Measurements from ENCODE around the gene CCDC12.

The CCDC12 gene

DNA sequence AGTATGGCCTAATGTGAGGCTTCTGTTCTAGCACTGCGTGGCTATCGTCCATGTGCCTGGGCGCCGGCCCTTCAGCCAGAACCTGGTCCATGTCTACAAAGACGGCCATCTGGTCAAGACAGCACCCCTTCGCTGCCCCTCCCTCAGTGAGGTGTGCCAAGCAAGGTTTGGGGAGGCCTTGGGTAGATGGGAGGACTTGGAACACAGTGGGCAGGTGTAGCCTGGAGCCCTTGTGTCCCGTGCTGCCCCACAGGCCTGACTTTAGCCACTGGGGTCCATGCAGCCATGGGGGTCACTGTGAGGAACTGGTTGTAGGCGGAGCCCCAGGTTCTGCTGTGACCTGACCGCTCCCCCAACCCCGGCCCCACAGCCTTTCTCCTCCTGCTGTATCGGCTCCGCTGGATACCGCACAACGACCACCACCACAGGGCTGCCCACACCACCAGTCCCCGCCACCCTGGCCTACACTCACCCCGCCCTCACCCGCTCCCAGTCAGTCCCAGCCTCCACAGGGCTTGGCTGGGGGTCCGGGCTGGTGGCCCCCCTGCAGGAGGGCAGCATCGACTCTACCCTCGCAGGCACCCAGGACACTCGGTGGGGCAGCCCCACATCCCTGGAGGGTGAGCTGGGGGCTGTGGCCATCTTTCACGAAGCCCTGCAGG lies 19.5 kb upstream of the CCDC12 start:
- no peak for DNase-seq

DNA sequence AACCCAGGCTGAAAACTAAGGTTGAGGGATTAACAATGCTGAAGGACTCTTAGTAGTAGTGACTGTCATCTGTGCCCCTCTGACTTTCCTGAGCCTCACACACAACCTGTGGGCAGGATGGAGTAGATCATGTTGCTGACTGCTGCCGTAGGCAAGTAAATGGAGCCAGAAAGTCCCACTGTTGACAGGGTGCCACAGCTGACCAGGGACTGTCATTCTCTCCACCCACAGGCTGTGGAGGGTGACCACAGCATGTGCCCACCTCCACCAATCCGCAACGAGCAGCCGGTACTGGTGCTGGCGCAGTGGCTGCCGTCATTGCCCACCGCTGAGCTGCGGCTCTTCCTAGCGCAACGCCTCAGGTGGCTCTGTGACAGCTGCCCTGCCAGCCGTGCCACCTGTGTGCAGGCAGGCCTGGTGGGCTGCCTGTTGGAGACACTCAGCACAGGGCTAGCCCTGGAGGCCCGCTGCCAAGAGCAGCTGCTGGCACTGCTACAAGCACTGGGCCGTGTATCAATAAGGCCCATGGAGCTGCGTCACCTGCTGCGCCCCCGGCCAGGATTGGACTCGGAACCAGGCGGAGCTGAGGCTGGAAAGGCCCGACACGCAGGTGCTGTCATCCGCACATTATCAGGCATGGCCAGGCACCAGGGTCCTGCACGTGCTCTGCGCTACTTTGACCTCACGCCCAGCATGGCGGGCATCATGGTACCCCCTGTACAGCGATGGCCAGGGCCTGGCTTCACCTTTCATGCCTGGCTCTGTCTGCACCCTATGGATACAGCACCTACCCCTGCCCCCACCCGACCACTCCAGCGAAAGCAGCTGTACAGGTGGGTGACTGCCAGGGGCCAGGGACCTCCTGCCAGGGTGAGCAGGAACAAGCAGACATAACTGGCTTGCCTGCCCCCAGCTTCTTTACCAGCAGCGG lies 18.5 kb upstream of the CCDC12 start:
- no peak for DNase-seq

DNA sequence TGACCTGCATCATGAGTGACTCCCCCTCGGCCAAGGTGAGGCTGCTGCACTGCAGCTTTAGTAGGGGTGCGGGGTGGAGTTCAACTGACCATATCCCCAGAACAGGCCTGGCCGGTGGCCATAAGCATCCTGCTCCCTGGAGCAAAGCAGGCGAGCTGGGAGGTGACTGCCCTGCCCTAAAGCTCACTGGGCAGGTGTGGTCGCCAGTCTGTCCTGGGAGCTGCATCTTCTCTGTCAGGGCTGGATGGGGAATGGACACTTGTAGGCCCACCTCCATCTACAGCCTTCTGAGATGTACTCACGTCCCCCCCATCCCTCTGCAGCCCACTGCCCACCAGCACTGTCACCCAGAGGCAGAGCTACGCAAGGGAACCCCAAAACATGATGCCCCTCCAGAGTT lies 17.4 kb upstream of the CCDC12 start:
- no peak for DNase-seq

DNA sequence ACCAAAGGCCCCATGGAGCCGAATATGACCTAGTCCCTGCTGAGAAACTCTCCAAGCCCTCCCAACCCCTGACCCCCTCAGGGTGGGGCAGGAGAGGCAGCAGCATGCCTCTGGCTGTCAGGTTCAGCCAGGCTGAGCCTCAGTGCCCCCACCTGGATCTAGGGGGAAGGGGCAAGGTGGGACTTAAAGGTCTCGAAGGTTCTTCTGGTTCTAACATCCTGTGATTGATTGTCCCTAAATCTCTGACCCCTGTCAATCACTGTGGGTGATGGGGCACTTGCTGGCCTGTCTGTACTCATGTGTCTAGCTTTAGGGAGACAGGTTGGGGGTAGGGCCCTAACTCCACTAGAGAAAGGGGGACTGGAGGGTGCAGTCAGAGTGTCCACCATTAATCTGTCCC lies 16.7 kb upstream of the CCDC12 start:
- no peak for DNase-seq

DNA sequence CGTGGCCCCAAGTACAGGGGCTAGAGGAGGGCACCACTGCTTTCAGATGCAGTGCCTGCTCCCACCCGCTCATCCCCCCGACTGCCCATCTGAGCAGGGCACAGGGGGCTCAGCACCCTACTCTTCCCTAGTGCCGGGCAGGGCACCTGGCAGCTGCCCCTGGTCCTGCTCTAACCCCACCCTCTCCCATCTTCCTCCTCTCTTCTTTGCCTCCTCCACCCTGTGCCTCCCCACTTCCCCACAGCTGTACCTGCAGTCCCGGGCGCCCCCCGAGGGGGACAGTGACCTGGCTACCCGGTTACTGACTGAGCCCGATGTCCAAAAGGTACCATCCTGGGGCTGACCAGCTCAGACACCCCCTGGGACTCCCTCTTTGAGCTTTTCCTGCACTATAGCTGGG lies 15.7 kb upstream of the CCDC12 start:
- no peak for DNase-seq

DNA sequence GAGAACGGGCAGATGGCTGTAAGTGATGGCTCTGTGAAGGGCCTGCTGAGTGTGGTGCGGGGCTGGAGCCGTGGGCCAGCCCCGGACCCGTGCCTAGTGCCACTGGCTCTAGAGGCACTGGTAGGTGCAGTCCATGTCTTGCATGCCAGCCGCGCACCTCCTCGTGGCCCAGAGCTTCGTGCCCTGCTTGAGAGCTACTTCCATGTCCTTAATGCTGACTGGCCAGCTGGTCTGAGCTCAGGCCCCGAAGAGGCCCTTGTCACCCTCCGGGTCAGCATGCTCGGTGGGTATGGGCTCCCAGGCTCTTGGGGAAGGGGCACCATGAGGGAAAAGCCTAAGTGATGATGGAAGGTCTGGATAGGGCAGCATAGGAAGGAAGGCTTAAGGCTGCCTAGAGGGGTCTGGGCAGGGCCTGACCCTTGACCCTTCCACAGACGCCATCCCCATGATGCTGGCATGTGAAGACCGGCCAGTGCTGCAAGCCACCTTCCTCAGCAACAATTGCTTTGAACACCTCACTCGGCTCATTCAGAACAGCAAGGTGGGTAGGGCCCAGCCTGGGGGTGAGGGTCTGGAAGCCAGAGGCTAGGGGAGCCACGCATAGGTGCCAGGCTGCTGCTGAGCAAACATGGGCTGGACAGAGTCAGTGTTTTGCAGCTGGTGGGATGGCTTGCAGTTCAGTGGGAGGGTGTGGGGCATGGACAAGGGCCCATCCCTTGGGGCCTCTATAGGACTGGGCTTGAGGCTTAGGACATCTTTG lies 15.0 kb upstream of the CCDC12 start:
- no peak for DNase-seq

DNA sequence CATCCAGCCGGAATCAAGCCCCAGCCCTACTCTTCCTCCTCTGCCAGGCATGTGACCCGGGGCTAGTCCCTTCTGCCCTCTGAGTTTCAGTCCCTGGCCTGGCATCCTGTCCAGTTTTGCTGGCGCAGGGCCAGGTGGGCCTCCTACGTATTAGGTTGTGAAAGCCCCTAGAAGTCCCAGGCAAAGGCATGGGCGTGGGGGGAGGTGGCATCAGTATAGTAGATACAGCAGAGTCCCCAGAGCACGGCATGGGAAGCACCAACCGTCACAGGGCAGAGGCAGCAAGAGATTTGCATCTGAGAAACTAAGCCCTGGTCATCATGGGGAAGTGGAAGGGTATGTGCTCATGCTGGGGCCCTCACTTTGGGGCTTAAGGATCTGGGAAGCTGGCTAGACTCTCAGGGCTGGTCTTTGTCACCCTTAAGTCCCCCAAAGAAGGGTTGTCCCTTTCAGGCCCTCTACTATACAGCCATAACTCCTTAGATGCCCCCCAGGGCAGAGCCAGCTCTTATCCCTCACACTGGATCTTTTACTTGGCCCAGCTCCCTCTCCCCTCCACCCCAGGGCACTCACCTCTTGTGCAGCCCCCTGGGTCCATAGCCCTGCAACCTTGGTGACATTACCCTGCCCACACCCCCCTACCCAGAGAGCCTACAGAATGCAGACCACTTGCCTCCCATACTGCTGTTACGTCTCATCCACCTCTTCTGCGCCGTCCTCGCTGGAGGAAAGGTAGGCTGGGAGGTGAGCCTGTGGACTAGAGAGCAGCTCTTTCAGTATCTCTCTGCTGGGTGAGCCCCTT lies 14.2 kb upstream of the CCDC12 start:
- DNase-seq, result no peak

DNA sequence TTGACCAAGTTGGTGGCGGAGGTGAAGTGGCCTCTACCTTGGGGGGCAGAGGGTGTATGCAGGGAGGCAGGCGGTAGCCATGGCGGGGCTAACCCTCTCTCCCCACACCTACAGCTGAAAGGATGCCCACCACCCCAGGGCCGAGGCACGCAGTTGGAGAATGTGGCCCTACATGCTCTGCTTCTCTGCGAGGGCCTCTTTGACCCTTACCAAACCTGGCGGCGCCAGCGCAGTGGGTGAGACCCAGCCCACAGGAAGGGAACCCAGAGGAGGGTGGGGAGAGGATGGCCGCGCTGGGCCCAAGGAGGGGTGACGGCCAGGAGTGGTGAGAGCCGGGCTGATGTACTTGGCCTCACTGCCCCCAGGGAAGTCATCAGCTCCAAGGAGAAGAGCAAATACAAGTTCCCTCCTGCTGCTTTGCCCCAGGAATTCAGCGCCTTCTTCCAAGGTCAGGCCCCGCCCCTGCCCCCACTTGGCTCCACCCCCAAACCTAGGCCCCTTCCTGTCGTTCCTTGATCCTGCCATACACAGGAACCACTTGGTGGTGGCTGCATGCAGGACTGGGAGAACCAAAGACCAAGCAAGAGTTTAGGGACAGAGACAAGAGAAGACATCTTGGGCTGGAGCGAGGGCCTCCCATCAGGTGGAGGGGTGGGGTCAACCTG lies 12.7 kb upstream of the CCDC12 start:
- DNase-seq, result no peak

DNA sequence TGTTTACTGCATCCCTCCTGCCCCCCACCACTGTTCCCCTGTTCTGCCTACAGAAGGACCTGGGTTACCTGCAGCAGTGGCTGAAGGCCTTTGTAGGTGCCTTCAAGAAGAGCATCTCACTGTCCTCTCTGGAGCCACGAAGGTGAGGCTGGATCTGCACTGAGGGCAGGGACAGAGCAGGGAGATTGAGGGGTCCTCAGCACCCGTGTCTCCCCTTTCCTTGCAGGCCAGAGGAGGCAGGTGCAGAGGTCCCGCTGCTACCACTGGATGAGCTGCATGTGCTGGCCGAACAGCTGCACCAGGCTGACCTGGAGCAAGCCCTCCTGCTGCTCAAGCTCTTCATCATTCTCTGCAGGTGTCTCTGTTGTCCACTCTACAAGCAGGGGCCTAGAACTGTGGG lies 12.1 kb upstream of the CCDC12 start:
- no peak for DNase-seq

DNA sequence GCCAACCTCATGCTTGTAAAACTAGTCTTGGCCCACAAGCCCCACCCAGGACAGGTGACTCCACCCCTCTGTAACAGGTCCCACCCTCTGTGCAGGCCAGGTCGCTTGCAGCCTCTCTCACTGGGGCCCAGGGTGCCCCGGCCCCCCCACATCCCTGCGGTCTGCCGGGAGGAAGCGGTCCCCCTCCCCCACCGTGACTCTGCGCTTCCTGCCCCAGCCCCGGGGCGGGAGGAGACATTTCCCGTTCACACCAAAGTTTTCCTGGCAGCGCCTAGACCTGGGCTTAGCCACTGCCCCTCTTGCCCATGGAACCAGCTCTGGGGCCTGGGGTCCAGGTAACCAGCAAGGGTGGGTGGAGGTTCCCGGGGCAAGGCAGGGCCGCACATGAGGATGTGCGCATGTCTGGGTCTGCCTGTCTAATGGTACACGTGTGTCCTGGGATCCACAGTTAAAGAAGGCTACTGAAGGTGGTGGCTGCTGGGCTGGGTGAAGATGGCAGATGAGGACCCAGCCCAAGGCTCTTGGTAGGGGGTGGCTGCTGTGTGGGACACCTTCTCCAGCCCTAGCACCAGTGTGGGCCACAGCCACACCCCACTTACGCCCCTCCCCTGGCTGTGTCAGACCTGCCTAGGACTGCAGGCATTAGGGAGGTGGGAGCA lies 11.3 kb upstream of the CCDC12 start:
- no peak for DNase-seq

DNA sequence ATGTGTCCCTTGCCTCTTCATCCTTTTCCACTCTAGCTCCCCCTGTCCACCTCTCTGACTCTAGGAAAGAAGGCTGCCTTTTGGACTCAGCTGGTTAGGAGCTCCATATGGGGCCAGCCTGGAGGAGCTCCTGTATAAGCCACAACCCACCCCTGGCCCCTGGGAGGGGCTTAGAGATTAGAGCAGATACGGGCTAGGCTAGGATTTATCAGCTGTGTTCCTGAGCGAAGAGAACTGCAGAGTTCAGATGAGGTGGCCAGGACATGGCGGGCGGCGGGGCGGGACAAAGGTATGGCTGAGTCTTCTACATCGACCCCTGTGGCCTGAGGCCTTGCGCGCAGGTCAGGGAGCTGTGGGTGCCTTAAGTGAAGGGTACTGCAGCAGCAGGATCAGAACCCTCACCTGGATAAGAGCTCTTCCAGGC lies 10.8 kb upstream of the CCDC12 start:
- DNase-seq, result no peak

DNA sequence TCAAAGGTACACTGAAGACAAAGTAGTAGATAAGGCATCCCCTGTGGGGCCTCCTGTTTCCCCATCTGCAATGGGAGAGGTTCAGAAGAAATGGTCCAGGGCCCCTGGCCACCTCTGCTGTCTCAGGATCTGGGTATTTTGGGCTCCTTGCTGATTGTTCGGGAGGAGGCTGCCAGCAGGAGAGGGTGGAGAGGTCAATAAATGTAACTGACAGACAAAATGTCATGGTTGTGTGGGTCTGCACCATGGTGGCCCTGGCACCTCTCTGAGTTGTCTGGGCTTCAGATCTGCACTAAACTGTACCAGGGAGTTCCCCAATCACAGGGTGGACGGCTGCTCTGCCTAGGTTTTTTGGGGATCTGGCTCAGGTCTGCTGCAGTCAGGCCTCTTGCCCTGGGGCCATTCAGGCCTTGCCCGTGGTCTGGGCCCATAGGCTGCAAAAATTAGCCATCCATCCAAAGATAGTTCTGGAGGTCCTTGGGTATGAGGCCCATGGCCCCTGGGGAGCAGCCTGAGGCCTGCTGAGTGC lies 10.3 kb upstream of the CCDC12 start:
- DNase-seq, result no peak

DNA sequence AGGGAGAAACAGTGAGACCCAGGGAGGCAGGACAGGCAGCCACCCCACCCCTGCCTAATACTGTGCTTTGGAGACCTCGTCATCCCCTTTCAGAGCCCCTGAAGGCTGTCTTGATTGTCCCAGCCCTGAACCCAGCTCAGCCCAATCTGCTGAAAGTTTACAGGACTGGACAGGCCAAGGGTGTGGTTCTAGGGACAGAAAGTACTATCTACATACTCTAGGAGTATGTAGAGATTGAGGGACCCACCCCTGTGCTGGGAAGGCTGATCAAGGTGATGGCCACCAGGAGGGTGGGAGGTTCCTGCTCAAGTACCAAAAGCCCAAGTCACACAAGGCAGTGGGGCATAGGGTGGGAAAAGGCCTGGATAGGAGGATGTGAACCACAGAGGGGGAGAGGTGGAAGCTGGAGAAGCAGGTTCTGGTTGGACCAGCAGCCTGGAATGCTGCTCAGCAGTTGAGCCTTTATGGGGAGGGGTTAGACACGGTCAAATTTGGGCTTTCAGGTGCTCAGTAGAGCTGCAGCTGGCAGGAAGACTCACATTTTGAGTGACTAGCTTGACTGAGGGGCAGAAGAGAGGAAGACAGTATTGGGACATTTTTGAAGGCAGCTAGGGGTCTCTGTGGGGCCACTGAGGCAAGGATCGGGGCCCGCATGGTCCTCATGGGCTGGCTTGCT lies 9.6 kb upstream of the CCDC12 start:
- DNase-seq, result no peak

DNA sequence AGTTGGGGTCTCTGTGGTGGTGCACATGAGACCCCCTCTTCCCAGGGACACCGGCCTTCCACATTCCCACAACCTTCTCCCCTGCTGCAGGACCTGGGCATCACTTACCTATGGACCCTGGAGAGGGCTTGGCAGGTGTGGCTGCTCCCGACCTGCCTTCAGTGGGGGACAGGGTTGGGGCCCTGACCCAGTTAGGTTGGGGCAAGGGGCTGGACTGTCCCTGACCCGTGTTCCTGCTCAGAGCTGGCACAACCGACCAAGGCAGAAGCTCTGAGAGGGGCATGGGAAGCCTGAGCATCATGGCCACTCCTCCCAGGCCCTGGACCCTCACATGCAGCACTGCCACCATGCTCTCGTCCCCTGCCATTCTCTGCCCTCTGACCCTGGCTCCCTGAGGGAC lies 9.0 kb upstream of the CCDC12 start:
- no peak for DNase-seq

DNA sequence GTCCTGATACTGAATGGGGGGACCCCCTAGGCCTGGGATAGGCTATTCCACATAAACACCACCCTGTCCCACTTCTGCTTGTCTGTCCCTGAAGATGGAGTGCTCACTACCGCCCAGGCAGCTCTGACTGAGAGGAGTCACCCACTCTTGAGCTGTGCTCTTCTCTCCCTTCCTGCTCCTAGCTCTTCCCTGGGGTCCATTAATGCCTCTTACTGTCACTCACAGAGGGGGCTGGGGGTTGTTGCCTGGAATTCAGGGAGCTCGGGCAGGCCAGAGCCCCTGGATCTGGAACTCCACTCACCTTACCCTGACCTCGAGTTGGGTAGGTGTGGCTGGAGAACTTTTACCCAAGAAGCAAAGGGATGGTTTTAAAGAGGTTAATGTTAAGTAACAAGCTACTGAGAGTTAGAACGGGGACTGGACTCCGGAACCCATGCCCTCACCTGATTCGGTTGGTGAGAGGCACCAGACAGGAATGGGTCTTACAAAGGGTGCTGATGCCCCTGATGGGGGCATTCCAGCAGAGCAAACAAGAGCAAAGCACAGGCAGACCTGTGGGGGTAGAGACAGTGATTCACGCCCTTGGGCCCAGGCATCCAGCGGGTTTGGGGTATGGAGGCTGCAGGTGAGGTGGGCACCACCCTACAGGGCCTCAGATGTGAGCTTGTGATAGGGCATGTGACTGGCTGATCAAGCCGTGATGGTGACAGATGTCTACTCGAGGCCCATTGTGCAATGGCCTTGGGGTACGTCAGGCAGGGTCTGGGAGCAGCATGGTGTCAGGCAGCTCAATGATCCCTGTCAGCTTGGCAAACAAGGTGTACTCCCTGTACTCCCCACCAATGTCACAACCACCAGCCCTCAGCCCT lies 8.3 kb upstream of the CCDC12 start:
- no peak for DNase-seq

DNA sequence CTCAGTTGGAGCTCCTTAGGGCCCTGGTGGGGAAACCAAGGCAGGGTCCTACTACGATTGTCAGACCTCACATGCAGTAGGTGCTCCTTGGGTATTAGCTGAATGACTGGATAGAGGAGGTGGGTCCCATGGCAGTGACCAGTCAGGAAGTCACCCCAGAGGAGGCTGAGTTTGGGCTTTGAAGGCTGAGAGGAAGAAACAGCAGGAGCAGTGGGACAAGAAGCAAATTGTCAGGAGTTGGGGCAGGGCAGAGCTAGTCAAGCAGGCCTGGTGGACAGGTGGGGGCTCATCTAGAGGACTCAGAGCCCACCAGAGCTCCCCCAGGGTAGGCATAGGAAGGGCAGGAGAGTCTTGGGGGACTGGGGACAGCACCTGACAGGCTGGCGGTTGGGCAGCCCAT lies 6.0 kb upstream of the CCDC12 start:
- no peak for DNase-seq

DNA sequence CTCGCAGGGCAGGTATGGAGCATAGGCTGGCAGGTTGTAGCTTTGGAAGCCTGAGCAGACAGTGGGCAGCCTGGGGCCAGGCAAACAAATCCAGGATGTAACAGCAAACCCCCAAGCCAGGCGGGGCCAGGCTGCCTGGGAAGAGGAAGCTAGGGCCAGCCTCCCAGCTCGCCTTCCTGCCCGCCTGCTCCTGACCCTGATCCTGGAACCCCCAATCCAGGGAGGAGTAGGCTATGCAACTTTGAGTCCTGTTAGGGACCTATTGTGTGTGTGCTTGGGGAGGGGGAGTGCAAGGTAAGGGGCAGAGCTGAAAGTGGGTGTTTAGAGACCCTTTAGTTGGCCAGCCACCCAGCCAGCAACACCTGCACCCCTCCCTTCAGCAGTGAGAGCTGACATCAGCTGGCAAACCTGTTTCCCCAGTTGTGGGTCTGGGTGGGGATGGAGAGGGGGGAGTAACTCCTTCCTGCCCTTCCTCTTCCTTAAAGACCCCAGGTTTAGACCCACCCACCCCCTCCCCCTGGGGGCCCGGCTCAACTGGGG lies 5.5 kb upstream of the CCDC12 start:
- no peak for DNase-seq

DNA sequence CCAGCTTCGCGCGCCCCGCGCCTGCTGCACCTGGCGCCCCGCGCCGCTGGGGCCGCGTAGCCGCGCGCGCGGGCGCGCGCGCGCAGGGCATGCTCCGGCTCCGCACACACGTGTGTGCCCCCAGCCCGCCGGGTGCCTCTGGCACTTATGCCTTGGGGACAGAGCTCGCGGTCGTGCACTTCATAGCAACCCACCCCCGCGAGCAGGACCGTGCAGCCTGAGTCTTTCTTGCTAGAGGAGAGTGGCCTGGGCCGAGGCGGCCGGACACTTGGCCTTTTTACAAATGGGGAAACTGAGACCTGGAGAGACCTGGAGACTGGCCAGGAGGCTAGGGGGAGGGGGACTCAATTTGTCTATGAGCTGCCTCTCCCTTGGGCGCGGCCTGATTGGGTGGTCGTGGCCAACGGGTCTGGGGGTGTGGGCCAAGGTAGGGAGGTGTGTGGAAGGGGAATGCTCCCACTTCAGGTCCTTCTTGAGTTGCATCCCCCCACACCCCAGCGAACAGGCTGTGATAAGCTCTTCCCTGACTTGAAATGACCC lies 3.5 kb upstream of the CCDC12 start:
- DNase-seq, result no peak
